Prostate gland (tissue), 2 donors: Measurements from ENCODE around the gene TEX52. TPM values are rescaled to one million over a fixed set of nuclear protein-coding genes. Genes with fewer than 3 reads are reported as not detected.
"Not testable (repeated sequence)": the region's sequence is repeated elsewhere in the genome, so short reads cannot be mapped to it uniquely, and the experiment has no call there.

Source experiments
- DNase-seq: peaks from one replicate; pipeline ENCODE4 v3.0.0-alpha.2; 2019; ENCODE audit warnings: low spot score
- H3K27ac ChIP-seq, 2 donors: fragments of 200-600 bp; sonication (generic); 2 replicates each; pipeline ENCODE4 v1.5.1; 2017 to 2019
- H3K27me3 ChIP-seq: fragments of 200-600 bp; sonication (generic); replicated peaks from 2 replicates; pipeline ENCODE4 v1.5.1; 2019; ENCODE audit not compliant: insufficient read depth
- H3K36me3 ChIP-seq, 2 donors: fragments of 200-600 bp; sonication (generic); 1 replicate in 1 of 2; 2 replicates in 1 of 2; pipeline versions ENCODE4 v1.5.1 to v1.8.1; 2017 to 2019
- H3K4me1 ChIP-seq: fragments of 200-600 bp; sonication (generic); replicated peaks from 2 replicates; pipeline ENCODE4 v1.5.1; 2019
- H3K4me3 ChIP-seq, 2 donors: fragments of 200-600 bp; sonication (generic); 2 replicates each; pipeline ENCODE4 v1.5.1; 2017 to 2019
- H3K9me3 ChIP-seq: fragments of 200-600 bp; sonication (generic); 2 replicates; pipeline ENCODE4 v1.5.1; 2017
- POLR2A ChIP-seq: fragments of 450-650 bp; IDR thresholded peaks from one replicate; pipeline ENCODE4 v1.6.1; 2016; ENCODE audit warnings: antibody characterized with exemption, mild to moderate bottlenecking
- POLR2AphosphoS5 ChIP-seq: sonication (generic); formaldehyde crosslinking; IDR thresholded peaks from one replicate; pipeline ENCODE4 v1.6.1; 2017; ENCODE audit warnings: antibody characterized with exemption
- WGBS: methylation state at CpG from one replicate; pipeline ENCODE4 v1.1.5; 2018; 5-methylcytosine and 5-hydroxymethylcytosine counted together
- intact Hi-C: fragments of 100-400 bp; cut with DNase I; formaldehyde crosslinking; loops from one replicate; pipeline ENCODE4 v1.14.2; 2022
- total RNA-seq, 2 donors: library from RNA; depleted of rRNA; stranded (reverse); fragments of >200 nt; gene quantifications; one replicate each; pipeline ENCODE4 v1.1.0, GENCODE V29; 2016
- TF ChIP-seq, protein P1 (sequence below), 4 experiments: fragments of 200-600 bp in 2 of 4; fragments of 450-650 bp in 2 of 4; sonication (generic) in 2 of 4; IDR thresholded peaks; 1 replicate in 3 of 4; 2 replicates in 1 of 4; pipeline ENCODE4 v1.5.1; 2016 to 2019; ENCODE audit warnings: antibody characterized with exemption in 4 of 4, mild to moderate bottlenecking in 2 of 4, moderate library complexity in 2 of 4

TEX52 gene
- total RNA-seq, 2 donors from 2014 or later, result 0.85 TPM; not detected in 1

DNA sequence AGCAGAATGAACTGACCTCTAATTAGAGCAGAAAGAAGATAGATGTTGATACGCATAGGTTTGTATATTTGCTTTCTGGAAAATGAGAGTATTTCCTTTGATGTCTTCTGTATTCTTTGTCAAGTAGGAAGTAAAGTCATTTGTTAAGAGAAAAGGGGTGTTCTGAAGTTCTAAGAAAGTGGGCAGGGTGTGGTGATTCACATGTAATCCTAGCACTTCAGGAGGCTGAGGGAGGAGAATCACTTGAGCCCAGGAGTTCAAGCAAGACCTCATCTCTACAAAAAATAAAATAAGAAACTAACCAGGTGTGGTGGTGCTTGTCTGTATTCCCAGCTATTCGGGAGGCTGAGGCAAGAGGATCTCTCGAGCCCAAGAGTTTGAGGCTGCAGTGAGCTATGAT is 23.0 kb upstream of the TEX52 start:
- no peaks in the 10 kb centered on the region for H3K27me3 ChIP-seq
- peaks cover 4% of the 10 kb centered on the region for H3K4me1 ChIP-seq
- intact Hi-C loops, result no loop called here
- H3K36me3 ChIP-seq, result no peaks in the 10 kb centered on the region
- no peak for DNase-seq
- H3K9me3 ChIP-seq, result no peaks in the 10 kb centered on the region
- no peak overlapping the region for H3K4me3 ChIP-seq
- 95% methylated on average over 3 of the region's 3 CpGs for WGBS
- no peak overlapping the region for H3K27ac ChIP-seq
- TF ChIP-seq POLR2A, result no peak
- no peak for TF ChIP-seq POLR2AphosphoS5
- TF ChIP-seq, protein P1, sequence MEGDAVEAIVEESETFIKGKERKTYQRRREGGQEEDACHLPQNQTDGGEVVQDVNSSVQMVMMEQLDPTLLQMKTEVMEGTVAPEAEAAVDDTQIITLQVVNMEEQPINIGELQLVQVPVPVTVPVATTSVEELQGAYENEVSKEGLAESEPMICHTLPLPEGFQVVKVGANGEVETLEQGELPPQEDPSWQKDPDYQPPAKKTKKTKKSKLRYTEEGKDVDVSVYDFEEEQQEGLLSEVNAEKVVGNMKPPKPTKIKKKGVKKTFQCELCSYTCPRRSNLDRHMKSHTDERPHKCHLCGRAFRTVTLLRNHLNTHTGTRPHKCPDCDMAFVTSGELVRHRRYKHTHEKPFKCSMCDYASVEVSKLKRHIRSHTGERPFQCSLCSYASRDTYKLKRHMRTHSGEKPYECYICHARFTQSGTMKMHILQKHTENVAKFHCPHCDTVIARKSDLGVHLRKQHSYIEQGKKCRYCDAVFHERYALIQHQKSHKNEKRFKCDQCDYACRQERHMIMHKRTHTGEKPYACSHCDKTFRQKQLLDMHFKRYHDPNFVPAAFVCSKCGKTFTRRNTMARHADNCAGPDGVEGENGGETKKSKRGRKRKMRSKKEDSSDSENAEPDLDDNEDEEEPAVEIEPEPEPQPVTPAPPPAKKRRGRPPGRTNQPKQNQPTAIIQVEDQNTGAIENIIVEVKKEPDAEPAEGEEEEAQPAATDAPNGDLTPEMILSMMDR (IDR thresholded peaks at IDR 0.05), result no peak

DNA sequence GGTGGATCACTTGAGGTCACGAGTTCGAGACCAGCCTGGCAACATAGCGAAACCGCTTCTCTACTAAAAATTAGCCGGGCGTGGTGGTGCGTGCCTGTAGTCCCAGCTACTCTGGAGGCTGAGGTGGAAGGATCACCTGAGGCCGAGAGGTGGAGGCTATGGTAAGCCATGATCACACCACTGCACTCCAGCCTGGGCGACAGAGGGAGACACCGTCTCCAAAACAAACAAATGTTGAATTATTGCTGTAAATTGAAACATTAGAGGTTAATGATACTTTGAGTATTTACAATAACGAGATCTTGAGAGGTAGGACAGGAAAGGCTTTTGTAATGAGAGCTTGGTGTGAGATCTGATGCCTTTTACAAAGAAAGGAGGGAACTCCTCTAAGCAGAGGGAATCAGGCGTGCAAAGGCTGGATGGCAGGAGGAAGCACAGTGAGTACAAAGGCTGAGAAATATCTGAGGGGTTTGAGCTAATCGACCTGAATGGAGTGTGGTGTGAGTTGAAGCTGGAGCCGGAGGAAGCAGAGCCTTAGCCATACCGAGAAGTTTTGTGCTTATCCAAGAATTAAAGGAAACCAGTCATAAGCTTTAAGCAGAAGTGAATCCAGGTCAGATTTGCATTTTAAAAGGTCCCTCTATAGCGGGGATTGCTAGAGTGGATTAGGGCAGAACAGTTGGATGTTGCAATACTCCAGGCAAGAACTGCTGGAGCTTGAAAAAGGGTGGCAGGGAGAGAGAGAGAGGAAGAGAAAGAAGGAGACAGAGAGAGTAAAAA is 21.3 kb upstream of the TEX52 start:
- no peaks in the 10 kb centered on the region for H3K9me3 ChIP-seq
- H3K36me3 ChIP-seq, result no peaks in the 10 kb centered on the region
- H3K4me1 ChIP-seq, result peaks cover 4% of the 10 kb centered on the region
- intact Hi-C loops, result no loop called here
- H3K4me3 ChIP-seq, result peak overlapping the region; percentile 72 to 73
- TF ChIP-seq POLR2AphosphoS5 (no peak), POLR2A (no peak)
- TF ChIP-seq, protein P1 (IDR thresholded peaks at IDR 0.05), result no peak
- H3K27ac ChIP-seq, result peak overlapping the region; percentile 95 to 97
- WGBS, result 42% methylated on average over 16 of the region's 16 CpGs
- no peak for DNase-seq
- no peaks in the 10 kb centered on the region for H3K27me3 ChIP-seq

DNA sequence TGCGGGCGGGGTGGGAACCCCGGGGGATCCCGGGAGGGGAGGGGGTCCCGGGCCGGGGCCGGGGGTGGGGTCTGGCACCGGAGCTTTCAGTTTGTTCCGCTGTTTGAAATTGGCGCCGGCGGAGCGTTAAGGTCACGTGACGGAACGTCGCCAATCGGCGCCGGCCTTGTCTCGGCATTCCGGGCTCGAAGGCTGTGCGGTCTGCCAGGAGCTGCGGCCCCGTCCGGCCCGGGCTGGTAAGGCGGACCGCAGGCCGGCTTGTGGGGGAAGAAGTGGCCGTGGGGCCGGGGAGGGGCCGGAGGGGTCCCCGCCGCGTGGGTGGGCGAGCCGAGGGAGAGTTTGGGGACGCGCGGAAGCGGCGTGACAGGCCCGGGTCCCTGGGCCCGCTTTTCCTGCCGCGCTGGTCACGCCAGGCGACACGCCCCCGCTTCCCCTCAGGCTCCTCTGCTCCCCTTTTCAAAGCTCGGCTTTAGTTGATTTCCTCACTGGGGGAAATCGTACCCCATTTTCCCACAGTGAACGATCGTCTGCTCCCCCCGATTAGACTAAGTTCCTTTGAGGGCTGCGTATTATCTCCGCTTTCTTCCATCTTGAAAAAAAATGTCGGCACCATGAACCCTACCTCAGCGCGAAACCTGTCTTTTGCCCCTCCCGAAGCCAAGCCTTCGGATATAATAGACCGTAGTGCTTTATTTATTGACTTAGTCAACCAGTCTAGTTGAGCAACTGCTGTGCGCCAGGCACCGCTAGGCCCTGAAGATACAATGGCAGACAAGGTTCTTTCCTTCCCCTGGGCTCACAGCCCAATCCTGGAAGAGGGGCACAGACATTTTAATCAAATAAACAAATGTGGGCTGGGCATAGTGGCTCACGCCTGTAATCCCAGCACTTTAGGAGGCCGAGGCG is 20.5 kb upstream of the TEX52 start, which contains the start of the genes FOXM1 and RHNO1:
Gene FOXM1, minus strand, starts transcription at position 128 of the 906 bp plus-strand sequence. CDS start 2,696 bp downstream, outside the sequence.
Gene RHNO1, plus strand, starts transcription at position 177 of the 906 bp plus-strand sequence. CDS start 8,144 bp downstream, outside the sequence.
- DNase-seq, result peak; percentile 92
- Histone ChIP-seq H3K27me3 (no peaks in the 10 kb centered on the region), H3K4me1 (peaks cover 4% of the 10 kb centered on the region), H3K9me3 (no peaks in the 10 kb centered on the region), H3K27ac (peak within 1 kb of the TSS; percentile 95 to 97), H3K4me3 (peak within 1 kb of the TSS; percentile 72 to 73), H3K36me3 (no peaks in the 10 kb centered on the region)
- TF ChIP-seq, protein P1 (IDR thresholded peaks at IDR 0.05), result no peak
- peak; percentile 77 for TF ChIP-seq POLR2A
- TF ChIP-seq POLR2AphosphoS5, result peak; percentile 80
- under 1% methylated on average over 68 of the region's 70 CpGs for WGBS
- intact Hi-C loops, result no loop called here

DNA sequence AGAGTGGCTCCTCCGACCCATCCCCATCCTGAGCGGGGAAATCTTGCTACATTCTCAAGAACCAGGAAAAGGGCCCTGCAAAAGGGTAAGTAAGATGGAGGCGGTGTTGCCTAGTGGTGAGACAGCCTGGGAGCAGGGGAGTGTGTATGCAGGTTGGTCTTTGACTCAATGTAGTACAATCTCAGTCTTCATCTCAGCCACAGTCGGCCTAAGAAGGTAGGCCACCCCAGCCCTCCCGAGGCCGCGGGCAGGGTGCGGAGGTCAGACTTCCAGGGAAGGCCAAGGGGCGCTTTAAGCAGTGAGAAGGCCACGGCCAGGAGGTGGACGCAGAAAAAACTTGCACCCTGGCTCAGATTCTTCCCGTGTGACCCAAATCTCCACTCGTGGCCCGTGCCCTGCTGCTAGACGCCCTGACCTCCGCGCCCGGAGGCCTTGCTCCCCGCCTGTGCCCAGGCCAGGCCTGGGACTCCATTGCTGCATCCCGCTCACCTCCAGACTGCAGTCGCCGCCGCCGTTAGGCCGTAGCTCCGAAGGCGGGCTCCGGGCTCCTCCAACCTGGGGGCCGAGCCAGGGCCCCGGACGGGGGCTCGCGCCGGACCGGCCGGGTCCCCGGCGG is 19.7 kb upstream of the TEX52 start:
- Histone ChIP-seq H3K9me3 (no peaks in the 10 kb centered on the region), H3K4me1 (peaks cover 4% of the 10 kb centered on the region), H3K27ac (peak overlapping the region; percentile 95 to 97), H3K27me3 (no peaks in the 10 kb centered on the region), H3K36me3 (no peaks in the 10 kb centered on the region), H3K4me3 (peak overlapping the region; percentile 72 to 73)
- intact Hi-C loops, result no loop called here
- TF ChIP-seq POLR2A (no peak), POLR2AphosphoS5 (no peak)
- TF ChIP-seq, protein P1 (IDR thresholded peaks at IDR 0.05), result no peak
- DNase-seq, result no peak
- WGBS, result 4% methylated on average over 36 of the region's 38 CpGs

DNA sequence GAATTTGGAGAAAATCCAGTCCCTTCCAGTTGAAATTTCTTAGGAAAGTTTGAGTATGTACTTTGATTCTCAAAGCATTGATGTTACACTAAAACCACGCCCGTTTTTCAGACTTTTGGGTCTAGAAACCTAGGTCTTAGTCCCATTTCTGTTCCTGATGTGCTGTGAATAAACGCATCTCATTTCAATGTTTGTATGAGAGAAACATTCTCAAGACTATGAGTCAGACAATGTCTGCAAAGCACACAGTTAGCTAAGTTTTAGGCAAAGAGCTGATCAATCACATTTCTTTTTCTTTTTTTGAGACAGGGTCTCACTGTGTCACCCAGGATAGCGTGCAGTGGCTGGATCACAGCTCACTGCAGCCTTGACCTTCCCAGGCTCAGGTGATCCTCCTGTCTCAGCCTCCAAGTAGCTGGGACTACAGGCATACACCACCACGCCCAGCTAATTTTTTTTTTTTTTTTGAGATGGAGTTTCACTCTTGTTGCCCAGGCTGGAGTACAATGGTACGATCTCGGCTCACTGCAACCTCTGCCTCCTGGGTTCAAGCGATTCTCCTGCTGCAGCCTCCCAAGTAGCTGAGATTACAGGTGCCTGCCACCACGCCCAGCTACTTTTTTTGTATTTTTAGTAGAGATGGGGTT is 12.3 kb upstream of the TEX52 start:
- H3K27me3 ChIP-seq, DNase-seq, intact Hi-C loops, H3K9me3 ChIP-seq, H3K27ac ChIP-seq, H3K4me3 ChIP-seq, H3K36me3 ChIP-seq, H3K4me1 ChIP-seq: not testable (repeated sequence)
- WGBS, result 90% methylated on average over 9 of the region's 9 CpGs
